ENCODE results near the gene KCNQ4.

KCNQ4 gene

DNA sequence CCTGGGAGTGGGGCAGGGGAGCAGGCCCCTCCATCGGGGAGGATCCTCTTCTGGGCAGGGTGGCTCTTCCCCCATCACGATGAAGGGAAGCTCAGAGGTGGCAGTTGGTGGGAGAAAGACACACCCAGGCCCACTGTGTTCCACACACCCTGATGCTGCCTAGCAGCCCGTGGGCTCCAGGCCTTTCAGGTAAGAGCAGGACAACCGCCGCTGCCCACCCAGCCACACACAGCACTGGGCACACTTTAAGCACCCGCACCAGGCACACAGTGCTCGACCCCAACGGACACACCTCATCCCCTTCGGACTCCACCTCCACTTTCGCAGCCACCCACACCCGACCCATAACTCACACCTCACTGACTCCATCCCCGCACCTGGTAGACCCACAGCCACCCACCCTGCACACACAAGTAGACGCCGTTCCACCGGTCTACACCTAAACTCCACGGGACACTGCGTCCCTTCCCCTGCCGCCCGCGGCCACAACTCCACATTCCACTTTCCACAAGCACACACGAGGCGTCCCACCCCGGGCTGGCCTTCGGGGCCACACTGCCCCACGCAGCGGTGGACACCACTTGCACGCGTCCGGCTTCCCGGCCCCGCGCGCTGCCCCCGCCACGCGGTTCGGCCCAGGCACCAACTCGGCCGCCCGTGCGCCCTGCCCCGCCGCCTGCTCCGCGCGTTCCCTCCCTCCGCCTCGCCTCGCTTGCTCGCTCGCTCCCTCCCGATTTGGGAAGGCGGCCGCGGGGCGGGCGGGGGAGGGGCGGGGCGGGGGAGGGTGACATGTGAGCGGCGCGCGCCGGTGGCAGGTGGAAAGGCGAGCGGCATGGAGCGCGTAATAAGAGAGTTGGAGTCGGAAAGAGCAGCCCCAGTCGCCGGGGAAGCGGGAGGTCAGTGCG lies at the start of gene KCNQ4:
Gene KCNQ4 (plus strand): TSS at position 787 of the 905 bp plus-strand sequence. CDS start 307 bp downstream, outside the sequence.
- peak in 1 of 3 donors; percentile 22 for DNase-seq (ENCODE audit: low read depth in 3 of 3, low spot score in 1 of 3)

DNA sequence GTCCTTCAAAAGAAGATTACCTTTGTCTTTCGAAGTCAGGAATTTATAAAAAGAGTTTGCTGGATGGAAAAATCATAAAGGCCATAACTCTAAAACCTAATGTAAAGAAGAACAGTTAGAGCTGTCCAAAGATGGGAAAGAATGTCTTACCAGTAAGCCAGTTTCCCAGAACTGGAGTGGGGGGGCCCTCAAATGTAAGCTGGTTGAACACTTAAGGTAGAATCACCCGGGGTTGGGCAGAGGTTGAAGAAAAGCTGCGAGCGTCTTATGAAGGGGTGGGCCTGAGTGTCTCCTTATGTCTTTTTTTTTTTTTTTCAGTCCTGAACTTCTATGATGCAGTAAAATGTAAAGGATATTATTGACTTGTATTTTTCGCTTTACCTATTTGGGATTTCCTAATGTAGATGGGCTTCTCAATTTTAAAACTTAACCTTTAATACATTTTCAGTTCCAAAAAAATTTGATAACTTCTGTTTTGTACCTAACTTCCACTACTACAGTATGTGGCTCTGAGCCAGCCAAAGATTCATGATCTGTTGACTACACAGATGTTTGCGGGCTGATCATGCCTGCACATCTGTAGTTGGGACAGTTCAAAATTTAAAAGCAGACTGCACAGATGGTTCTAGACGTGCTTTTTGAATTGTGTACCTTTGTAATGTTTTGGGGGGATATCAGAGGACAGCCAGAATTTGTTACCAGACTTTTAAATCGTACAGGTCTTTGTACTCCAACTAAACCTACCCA lies 48.5 kb upstream of the KCNQ4 start:
- DNase-seq (ENCODE audit: low read depth in 3 of 3, low spot score in 1 of 3), result no peak

DNA sequence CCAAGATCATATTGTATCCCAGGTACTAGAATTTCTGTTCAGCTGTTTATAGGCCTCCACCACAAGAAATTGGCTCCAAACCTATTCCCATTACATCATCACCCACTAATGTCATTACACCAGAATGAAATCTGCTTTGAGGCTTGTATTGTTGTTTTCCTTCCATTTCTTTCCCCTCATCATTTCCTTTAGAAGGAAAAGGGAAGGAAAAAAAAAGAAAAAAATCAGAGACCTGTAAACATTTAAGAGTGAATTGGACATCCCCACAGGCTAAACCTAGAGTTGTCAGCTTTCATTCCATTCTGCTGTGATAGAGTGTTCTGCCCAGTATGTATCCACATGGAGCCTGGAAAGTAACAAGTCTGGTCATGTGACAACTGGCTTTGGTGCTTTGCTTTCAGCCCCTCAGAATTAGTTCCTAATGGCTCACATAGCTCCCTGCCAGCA lies 47.5 kb upstream of the KCNQ4 start:
- no peak for DNase-seq (ENCODE audit: low read depth in 3 of 3, low spot score in 1 of 3)

DNA sequence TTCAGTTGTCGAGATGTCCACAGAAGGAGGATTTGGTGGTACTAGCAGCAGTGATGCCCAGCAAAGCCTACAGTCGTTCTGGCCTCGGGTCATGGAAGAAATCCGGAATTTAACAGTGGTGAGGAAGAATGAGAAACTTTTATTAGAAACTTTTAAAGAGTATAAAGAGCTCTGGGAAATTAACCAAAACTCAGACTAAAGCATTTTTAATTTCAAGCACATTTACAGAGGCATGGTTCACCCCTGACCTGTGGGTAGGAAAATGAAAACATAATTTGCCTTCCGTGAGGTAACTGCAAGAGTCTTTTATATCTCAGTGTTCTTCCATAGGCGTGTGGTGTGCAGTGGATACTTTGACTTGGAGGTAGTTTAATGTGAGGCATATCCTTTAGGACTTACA lies 44.8 kb upstream of the KCNQ4 start:
- no peak for DNase-seq (ENCODE audit: low read depth in 3 of 3, low spot score in 1 of 3)

DNA sequence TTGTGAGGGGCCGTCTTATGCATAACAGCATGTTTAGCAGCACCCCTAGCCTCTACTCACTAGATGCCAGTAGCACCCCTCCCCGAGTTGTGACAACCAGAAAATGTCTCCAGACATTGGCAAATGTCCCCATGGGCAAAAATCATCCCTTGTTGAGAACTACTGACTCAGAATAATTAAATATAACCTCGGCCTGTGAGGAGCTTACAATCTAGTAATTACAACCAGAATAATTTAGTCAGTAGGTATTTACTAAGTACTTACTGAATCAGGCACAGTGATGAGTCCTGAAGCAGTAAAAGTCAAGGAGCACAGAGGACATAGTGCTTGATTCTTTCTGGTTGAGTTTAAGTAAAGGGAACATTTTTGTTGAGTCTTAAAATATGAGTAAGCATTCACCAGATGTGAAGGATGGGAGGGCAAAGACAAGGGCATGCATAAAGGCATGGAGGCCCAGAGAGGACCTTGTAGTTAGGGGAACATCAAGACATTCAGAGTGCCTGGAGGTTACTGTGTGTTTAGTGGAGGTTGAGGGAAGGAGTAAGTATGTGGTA lies 44.1 kb upstream of the KCNQ4 start:
- no peak for DNase-seq (ENCODE audit: low read depth in 3 of 3, low spot score in 1 of 3)

DNA sequence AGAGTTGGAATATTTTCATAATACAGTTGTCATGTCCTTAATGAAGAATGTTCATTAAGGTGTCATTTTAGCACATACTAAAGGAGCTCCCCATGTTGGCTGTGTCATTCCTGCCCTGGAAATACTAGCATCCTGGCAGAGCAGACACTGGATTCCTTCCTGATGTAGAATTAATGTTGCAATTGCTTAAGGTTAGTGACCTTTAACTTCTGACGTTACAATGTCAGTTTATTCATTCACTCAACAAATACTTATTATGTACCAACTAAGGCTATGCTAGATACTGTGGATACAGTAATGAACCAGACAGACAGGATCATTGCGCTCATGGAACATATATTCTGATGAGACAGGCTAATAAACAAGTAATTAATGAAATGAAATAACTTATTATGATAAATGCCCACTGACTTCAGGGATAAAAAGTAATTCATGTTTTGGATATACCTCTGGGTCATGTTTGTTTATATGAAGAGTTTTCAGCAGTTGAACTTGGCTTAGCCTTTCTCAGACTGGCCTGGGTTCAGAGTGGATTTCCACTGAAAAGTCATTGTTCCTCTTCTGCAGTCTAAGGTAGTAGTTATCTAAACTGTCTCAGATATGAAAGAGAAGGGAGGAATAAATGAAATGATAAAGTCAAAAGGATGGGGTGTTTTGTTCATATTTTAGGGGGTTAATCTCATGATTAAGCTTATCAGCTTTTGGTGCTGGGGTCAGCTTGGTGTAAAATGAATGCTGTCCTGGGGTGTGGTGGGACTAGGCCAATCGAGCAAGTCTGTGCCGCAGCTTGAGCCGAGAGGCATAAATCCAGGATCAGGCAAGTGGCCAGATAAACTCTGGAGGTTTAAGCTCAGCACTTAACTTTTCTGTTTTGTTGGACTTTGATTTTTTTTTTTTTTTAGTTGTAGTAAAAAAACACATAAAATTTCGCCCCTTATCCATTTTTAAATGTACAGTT lies 43.3 kb upstream of the KCNQ4 start:
- DNase-seq (ENCODE audit: low read depth in 3 of 3, low spot score in 1 of 3), result no peak

DNA sequence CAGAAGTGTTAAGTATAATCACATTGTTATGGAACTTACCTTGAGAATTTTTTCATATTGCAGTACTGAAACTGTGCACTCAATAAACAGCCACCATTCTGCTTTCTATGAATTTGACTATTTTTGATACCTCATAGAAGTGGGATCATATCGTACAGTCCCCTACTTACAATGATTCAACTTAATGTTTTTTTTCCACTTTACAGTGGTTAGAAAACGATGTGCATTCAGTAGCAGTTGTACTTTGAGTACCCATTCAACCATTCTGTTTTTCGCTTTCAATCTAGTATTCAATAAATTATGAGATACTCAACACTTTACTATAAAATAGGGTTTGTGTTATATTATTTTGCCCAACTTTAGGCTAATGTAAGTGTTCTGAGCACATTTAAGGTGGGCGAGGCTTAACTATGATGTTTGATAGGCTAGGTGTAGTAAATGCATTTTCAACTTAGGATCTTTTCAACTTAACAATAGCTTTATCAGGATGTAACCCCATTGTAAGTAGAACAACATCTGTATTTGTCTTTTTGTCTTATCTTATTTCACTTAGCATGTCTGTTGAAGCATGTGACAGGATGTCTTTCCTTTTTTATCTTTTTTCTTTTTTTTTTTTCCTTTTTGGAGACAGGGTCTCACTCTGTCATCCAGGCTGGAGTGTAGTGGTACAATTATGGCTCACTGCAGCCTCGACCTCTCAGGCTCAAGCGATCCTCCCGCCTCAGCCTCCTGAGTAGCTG lies 42.4 kb upstream of the KCNQ4 start:
- DNase-seq (ENCODE audit: low read depth in 3 of 3, low spot score in 1 of 3), result no peak

DNA sequence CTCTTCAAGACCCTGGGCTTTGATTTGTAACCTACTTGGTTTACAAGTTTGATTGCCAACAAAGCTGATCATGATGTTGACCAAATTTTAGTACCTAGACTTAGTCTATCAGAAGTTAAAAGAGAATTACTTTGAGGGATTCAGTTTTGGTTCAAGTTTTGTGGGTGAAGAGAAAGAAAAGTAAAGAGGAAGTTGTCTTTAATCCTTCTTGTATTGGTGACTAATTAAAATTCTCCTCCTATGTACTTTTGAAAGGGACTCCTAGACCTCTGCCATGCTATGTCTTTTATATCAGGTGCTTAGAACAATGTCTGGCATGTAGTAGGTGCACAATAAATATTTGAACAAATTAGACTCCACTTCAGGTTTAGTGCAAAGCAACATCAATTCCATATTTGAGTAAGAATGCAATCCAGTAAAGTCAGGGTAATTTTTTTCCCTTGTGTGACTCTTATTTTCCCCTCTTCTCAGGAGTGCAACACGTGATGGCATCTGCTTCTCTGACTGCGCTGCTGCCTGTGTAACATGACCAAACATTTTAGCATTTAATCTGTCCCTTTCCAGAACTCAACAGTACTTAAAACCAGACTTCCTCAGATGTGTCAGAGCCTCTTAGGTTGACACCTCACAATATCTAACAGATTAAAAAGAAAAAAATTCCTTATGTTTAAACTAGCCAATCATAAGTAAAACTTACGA lies 41.1 kb upstream of the KCNQ4 start:
- no peak for DNase-seq (ENCODE audit: low read depth in 3 of 3, low spot score in 1 of 3)

DNA sequence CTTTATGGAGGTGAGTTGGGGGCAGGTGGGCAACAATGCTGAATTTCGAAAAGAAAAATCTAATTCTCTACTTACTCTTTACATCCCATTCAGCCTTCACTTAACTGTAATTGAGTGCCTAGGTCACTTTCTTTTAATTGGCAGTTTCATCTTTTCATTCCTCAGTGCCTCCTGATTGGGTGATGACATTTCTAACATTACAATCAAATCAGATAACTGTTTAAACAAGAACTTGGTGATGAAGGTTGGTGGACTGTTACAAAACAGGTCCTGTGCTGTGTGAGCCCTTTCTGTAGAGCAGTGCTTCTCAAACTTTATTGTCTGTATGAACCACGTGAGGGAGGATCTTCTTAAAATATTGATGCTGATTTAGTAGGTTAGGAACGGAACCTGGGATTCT lies 40.1 kb upstream of the KCNQ4 start:
- no peak for DNase-seq (ENCODE audit: low read depth in 3 of 3, low spot score in 1 of 3)

DNA sequence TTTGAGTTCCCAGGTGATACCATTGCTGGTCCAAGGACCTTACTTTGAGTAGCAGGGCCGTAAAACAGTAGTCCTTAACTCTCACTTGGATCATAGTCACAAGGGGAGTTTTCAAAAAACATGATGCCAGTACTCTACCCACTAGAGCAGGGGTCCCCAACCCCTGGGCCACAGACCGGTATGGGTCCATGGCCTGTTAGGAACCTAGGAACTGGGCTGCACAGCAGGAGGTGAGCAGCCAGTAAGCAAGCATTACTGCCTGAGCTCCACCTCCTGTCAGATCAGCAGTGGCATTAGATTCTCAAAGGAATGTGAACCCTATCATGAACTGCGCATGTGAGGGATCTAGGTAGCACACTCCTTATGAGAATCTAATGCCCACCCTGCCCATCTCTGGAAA lies 39.7 kb upstream of the KCNQ4 start:
- no peak for DNase-seq (ENCODE audit: low read depth in 3 of 3, low spot score in 1 of 3)

DNA sequence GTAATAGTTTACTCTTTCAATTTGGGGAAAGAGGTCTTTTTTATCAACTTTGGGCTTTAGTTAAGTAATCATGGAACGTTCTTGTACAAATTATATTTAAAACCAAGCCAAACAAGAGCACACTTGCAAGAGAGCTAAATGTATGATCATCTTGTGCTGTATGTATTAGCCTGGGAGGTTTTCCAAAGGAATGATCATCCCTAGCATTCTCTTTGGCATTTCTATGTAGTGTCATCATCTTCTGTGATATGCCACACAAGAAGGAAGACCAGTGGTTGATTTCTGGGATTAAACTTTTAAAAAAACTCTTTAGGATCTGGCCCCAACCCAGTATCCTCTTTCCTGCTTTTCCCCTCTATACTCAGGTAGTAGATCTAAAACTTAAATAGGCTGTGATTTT lies 38.4 kb upstream of the KCNQ4 start:
- DNase-seq (ENCODE audit: low read depth in 3 of 3, low spot score in 1 of 3), result no peak

DNA sequence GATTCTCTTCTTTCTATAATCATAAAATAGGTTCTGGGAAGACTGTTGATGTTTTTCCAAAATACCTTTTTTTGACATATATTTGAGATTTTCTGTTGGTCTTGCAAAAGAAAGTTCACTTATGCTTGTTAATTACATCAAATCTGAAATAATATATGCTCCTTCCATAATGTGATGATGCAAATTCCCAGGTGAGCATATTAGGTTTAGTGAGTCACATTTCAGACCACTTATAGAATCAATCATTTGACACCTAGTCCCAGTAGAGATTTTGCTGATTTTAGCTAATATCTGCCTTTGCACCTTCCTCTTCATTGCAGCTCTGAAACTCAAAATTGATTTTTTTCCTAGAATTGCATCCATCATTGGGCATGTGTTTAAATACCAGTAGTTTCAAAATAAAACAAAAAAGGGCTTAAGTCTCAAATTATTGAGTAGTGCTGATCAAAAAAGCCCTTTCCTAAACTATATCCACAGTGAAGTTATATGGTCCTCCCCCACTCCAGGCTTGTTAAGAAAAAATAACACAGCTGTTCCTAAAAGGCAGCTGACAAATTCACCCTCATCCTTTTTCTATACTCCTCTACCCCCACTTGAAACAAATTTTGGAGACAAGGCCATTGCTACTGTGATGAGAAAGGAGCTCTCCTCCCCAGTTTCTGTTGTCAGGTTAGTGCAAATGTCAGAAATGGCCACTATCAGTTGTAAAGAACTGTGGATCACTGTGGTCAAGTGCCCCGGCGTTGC lies 37.1 kb upstream of the KCNQ4 start:
- DNase-seq (ENCODE audit: low read depth in 3 of 3, low spot score in 1 of 3), result no peak

DNA sequence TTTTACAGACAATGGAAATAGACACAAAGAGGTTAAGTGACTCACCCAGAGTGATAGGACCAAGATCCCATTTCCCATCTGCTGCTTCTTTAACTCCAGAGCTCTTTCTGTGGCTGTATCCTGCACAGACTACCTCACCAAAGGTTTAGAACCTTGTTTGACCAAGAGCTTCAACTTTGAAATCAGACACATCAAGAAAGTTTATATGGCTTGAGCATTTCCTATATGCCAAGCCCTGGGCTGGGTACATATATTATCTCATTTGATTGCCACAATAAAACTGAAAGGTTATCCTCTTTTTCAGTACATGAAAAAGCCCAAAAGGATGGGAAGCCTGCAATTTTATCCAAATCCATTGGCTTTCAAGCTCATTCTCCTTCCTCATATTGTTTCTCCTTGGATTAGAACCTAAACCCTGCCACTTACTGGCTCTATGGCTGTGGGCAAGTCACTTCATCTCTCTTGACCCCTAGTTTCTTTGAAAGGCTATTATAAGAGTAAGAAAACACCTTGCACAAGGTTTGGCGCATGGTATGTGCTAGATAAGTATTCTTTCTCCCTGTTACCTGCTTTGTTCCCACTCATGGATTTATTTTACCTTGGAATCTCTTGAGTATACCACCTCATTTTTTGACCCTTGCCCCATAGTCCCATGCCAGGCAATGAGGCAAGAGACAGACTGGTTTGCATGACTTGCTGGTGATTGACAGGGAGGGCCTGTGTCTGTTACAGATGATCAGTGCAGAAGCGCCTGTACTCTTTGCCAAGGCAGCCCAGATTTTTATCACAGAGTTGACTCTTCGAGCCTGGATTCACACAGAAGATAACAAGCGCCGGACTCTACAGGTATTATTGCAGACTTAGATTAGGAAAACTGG lies 34.5 kb upstream of the KCNQ4 start:
- no peak for DNase-seq (ENCODE audit: low read depth in 3 of 3, low spot score in 1 of 3)

DNA sequence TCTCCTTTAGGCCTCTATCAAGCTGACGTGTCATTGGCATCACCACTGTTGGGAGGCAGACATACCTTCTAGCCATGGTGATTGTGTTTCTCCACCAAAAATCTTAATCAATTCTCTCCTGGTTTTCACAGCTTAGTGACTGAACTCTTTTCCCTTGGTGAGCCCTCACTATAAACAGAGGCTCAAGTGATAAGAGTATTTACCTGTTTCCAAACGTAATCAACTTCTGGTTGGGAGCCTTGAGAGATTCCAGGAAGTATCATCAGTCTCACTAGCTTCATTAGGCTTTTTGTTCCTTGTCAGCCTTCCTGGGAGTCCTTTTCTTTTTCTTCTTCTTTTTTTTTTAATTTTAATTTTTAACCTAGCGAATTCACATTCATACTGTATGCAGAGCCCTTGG lies 33.8 kb upstream of the KCNQ4 start:
- no peak for DNase-seq (ENCODE audit: low read depth in 3 of 3, low spot score in 1 of 3)

DNA sequence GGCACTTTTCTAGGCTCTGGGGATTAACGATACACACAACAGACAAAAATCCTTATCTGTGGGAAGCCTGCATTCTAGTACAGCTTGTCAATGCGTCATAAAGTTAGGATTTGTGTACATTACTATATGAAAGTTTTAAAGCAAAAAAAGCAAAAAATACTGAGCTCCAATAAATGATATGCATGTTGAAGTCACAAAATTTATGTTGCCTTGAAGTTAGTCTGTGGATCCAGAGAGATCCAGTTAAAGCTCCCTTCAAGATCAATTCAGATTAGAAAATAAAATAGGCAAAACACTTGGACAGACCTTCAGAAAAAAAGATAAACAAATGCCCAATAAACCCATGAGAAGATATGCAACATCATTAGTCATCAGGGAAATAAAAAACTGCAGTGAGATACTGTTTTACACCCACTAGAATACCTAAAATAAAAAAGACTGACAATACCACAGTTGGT lies 33.1 kb upstream of the KCNQ4 start:
- no peak for DNase-seq (ENCODE audit: low read depth in 3 of 3, low spot score in 1 of 3)

DNA sequence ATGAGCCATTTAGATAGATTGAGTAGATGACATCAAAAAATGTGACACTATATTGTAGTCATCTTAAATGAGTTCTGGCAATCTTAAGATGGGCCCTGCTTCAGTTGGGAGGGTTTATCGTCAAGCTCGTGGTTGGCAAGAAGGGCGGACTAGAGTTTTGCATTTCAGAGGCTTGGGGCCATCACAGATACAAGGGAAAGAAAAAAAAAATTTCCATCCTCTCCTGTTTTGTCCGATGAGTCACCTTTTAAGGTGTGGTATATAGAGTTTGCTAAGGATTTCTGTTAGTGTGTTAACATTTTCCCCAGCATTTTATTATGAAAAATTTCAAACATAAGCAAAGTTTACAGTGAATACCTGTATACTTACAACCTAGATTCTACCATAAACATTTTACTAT lies 31.8 kb upstream of the KCNQ4 start:
- no peak for DNase-seq (ENCODE audit: low read depth in 3 of 3, low spot score in 1 of 3)

DNA sequence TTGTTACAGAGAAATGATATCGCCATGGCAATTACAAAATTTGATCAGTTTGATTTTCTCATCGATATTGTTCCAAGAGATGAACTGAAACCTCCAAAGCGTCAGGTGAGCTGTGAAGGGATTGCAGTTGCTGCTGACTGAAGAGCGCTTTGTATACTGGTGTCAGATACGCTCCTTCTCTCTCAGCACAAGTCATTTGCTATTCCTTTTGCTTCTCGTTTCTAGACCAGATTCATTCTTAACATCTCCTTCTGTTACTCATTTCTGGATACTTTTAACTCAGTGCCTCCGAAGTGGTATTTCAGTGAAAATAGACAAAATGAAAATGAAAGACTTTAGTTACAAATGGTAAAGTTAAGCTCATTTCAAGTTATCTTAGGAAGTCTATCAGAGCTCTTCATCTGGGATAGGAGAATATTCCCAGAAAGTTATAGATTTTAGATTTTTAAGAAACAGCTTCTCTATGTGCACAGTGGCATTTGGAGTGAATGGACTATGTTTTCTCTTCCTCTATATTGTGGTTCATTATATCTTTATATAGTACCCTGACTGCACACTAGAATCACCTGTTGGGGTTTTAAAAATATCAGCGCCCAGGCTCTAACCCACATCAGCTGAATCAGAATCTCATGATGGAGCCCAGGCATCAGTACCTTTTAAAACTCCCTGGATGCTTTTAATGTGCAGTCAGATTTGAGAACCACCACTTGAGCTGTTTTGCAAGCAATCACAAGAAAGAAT lies 30.3 kb upstream of the KCNQ4 start:
- no peak for DNase-seq (ENCODE audit: low read depth in 3 of 3, low spot score in 1 of 3)

All from stimulated activated CD4-positive, alpha-beta T cell treated with anti-CD3 and anti-CD28 coated beads, TNF-alpha, amount 100 ng/mL, for 1 hour (primary cell).